NCI-H128 (cell line): ENCODE measurements around the gene SDK1.

Experiments used
- DNase-seq: peaks from one replicate; lab custom pipeline; 2025; ENCODE audit not compliant: unreplicated experiment; lab: John Stamatoyannopoulos, UW

The SDK1 gene

GRCh38 chr7:4179688-4180380 is 878.8 kb downstream of the SDK1 start:
- DNase-seq: no peak

DNA sequence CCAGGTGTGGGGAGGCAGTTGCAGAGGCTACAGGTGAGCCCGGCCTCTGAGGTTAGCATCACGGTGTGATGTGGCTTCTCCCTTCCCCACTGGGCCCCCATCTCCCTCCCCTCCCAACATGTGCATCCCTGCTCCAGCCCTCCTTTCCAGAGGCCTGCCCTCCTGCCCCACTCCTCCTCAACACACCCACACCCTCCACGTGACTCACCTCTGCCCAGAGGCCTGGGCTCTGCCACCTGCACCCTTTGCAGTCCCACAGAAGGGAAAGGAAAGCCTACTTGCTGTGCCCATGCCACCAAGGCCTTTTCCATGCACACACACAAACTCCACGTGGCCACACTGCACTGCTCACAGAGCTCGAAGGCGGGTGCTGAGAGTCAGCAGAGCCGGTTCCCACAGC is 880.4 kb downstream of the SDK1 start:
- DNase-seq: no peak

- no peak for DNase-seq
Observed at GRCh38 chr7:4182605-4183300, 881.7 kb downstream of the SDK1 start.

DNA sequence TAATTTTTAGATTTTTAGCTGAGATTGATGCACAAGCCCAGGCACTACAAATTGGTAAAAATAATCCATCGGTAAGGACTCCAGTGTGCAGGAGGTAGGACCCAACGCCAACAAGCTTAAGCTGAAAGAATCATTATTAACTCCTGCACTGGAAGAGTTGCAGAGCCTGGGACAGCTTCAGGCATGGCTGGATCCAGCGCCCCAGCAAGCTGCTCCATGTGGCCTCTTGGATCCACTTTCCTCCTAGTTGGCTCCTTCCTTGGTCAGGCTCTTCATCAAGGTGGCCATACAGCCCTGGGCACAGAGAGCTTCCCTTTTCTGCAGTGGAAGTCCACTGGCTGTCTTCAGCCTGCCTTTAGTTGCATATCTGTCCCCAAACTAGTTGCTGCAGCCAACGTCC is 883.6 kb downstream of the SDK1 start:
- DNase-seq: no peak

- no peak for DNase-seq
Observed at GRCh38 chr7:4185136-4185535, 884.1 kb downstream of the SDK1 start.

DNA sequence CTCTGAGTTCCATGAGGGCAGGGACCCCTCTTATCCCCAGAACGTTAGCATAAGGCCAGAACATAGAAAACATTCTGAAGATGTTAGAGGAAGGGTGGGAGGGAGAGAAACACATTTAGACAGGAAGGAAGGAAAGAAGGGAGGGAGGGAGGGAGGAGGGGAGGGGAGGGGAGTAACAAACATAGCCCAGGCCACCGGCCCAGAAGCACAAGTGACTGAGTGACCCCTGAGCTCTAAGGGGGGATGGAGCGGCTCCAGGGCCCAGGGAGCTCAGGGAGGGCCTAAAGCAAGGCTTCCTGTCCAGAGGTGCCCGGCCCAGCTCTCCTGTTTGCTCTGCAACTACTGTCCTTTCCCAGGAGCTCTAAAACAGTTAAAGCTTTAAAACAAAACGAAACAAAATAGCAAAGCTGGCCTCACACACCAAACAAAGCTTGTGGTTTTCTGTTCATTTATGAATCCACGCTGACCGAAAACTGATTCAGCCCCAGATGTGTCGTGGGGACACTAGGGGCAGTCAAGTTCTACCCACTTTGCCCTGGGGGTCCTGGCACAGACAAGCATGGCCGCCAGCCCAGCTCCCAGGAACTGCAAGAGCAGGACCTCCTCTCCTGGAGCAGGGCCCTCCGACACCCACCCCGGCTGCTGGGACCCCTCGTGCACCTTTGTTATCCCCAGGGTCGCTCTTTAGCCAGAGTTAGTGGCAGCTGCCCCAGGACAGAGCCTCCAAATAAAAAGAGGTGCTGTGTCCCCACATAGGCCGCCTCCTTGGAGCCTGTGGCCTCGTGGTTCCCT is 884.9 kb downstream of the SDK1 start:
- DNase-seq: no peak

DNA sequence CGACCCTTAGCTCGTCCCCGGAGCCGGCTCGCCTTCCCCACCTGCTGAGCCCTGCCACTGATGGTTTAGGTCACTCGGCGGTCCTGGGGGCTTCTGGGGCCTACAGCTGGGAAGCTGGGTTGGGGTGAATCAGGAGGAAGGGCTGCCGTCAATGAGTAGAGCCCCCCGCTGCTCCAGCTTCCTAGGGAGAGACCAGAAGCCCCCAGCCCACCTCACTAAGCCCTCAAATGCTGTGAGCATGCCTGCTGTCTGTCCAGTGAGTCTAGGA is 885.4 kb downstream of the SDK1 start:
- no peak for DNase-seq

- no peak for DNase-seq
Observed at GRCh38 chr7:4188651-4189050, 887.6 kb downstream of the SDK1 start.

GRCh38 chr7:4189131-4189570 is 888.1 kb downstream of the SDK1 start:
- DNase-seq: no peak

DNA sequence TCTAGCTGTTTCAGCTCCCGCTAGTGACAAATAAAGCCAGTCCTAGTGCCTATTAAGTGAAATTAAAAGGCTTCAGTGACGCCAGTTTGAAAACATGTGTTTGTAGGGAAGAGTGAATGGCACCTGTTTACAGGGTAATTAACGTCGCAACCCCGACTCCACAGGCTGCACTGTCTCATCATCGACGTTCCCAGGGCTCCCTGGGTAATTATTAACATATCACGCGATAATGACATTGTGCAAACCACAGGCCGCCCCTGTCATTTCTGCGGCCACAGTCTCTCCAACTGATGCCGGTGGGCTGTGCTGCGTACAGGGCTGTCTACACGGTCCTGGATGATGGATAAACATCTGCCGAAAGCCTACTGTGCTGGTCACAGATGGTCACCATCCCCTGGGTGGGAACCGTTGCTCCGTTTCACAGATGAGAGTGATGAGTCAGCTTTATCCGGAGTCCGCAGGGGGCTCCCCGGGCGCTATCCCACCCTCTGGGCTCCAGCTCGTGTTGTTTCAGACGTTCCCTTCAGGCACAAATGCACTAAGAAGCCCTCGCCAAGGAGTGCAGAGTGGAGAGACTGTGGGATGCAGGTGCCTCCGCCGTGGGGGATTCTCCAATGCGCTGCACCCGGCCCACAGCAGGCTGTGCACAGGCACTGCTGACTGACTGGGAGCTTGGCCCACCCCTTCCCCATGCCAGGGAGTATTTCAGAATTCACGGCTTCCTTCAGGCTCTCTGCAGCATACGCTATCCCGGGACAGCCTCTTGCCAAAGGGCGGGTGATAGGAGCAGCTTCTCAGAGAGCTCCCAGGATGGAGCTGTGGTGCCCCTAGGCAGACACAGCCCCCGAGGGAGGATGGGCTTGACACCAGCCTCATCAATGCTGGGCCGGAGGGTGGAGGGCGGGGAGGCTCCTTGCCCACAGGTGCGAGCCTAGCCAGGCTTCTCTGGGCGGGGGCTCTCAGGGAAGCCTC is 889.2 kb downstream of the SDK1 start:
- no peak for DNase-seq

DNA sequence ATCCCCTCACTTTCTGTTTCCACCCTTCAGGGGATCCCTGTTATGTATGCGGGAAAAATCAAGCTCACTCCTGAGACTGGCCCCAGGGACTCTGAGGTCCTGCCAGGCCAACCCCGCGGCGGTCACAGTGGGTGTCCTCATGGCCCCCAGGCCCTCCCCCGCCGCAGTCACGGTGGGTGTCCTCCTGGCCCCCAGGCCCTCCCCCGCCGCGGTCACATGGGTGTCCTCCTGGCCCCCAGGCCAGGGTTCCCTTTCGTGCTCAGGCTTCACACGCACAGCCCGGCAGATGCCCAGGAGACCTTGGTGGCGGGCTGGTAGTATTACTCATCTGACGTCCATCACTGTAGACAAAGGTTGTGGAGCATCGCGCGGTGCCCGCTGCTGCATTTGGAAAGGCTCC is 890.0 kb downstream of the SDK1 start:
- DNase-seq: no peak

GRCh38 chr7:4191525-4191924 is 890.5 kb downstream of the SDK1 start:
- DNase-seq: no peak

DNA sequence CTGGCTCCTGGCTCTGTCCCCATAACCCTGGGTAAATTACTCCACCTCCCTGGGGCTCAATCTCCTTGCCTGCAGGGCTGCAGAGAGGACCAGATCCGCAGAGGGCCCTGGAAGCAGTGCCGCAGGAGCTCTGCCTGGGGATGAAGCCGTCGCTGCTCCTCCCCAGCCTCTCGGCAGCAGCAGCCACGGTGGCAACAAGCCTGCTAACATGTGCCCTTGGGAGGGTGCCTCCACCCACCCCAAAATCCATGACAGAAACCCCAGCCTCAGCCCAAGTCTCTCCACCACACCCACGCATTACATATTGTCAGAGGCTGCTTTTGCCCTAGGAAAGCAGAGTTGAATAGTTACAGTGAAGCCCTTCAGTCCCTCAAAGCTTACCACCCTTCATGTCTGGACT is 894.6 kb downstream of the SDK1 start:
- no peak for DNase-seq

- no peak for DNase-seq
Observed at GRCh38 chr7:4196121-4196819, 895.2 kb downstream of the SDK1 start.

GRCh38 chr7:4198301-4198700 is 897.2 kb downstream of the SDK1 start:
- DNase-seq: no peak

- no peak for DNase-seq
Observed at GRCh38 chr7:4200546-4201094, 899.6 kb downstream of the SDK1 start.

DNA sequence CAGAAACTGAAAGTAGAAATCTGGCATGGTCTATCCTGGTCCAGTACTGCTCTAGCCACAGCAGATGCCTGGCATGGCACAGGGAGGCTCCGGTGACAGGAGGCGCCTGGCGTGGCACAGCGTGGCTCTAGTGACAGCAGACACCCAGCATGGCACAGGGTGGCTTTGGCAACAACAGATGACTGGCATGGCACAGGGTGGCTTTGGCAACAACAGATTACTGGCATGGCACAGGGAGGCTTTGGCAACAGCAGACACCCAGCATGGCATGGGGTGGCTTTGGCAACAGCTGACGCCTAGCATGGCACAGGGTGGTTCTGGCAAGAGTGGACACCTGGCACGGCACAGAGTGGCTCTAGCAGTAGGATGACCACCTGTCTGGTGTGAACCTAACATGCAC is 900.5 kb downstream of the SDK1 start:
- no peak for DNase-seq

DNA sequence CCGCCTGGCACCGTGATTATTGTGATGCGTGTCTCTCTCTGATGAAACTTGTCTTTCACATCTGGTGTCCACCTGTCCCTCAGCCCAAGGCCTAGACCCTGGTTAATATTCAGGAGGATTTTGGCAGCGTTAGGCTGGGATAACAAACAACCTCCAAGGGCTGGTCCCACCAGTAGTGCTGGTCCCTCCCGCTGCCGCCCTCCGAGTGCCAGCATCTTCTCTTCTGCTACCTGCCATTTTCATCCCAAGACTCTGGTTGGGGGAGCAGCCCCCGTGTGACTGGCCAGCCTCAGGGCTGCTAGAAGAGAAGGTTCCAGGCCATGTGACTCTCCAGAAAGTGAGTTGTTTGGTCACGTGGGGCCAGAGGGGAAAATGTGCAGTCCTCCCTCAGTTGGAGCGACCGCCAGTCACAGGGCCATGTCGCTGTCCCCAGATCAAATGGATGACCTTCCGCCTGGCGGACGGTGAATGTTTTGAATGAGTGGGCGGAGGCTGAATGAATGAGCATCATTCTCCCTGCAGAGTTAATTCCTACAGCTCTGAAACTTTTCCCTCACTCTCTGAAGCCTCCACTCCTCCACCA is 901.2 kb downstream of the SDK1 start:
- no peak for DNase-seq

DNA sequence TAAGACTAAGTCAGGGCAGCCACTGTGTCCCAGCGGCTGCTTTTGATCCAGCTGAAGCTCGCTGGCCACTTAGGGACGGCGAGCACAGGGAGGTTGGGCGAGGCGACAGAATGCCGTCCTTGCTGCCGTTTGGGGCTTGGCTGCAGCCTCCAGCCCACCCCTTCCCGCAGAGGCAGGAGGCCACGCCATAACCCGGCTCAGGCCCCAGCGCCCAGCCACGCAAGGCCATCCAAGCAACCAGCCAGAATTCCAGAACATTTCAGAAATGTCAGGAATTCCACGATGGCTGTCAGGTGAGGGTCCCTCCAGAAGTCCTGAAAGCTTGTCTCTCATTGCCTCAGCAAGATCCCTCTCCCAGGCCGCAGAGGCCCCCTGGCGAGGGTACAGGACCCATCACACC is 901.9 kb downstream of the SDK1 start:
- no peak for DNase-seq
